ENCODE data around the gene KCTD7.

DNA sequence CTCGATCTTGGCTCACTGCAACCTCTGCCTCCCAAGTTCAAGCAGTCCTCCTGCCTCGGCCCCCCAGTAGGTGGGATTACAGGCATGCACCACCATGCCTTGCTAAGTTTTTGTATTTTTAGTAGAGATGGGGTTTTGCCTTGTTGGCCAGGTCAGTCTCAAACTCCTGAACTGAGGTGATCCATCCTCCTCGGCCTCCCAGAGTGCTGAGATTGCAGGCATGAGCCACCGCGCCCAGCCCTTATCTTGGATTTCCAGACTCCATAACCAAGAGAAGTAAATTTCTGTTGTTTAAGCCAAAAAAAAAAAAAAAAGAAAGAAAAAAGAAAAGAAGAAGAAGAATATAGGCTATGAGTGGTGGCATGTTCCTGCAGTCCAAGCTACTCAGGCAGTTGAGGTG is 58.5 kb downstream of the KCTD7 start:
- TF ChIP-seq, protein P1, sequence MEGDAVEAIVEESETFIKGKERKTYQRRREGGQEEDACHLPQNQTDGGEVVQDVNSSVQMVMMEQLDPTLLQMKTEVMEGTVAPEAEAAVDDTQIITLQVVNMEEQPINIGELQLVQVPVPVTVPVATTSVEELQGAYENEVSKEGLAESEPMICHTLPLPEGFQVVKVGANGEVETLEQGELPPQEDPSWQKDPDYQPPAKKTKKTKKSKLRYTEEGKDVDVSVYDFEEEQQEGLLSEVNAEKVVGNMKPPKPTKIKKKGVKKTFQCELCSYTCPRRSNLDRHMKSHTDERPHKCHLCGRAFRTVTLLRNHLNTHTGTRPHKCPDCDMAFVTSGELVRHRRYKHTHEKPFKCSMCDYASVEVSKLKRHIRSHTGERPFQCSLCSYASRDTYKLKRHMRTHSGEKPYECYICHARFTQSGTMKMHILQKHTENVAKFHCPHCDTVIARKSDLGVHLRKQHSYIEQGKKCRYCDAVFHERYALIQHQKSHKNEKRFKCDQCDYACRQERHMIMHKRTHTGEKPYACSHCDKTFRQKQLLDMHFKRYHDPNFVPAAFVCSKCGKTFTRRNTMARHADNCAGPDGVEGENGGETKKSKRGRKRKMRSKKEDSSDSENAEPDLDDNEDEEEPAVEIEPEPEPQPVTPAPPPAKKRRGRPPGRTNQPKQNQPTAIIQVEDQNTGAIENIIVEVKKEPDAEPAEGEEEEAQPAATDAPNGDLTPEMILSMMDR (IDR thresholded peaks at IDR 0.05): no peak
- TF ChIP-seq, protein P2, sequence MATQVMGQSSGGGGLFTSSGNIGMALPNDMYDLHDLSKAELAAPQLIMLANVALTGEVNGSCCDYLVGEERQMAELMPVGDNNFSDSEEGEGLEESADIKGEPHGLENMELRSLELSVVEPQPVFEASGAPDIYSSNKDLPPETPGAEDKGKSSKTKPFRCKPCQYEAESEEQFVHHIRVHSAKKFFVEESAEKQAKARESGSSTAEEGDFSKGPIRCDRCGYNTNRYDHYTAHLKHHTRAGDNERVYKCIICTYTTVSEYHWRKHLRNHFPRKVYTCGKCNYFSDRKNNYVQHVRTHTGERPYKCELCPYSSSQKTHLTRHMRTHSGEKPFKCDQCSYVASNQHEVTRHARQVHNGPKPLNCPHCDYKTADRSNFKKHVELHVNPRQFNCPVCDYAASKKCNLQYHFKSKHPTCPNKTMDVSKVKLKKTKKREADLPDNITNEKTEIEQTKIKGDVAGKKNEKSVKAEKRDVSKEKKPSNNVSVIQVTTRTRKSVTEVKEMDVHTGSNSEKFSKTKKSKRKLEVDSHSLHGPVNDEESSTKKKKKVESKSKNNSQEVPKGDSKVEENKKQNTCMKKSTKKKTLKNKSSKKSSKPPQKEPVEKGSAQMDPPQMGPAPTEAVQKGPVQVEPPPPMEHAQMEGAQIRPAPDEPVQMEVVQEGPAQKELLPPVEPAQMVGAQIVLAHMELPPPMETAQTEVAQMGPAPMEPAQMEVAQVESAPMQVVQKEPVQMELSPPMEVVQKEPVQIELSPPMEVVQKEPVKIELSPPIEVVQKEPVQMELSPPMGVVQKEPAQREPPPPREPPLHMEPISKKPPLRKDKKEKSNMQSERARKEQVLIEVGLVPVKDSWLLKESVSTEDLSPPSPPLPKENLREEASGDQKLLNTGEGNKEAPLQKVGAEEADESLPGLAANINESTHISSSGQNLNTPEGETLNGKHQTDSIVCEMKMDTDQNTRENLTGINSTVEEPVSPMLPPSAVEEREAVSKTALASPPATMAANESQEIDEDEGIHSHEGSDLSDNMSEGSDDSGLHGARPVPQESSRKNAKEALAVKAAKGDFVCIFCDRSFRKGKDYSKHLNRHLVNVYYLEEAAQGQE (IDR thresholded peaks at IDR 0.05; ENCODE audit: insufficient read depth in 1 of 2, low read depth in 2 of 2, low read length in 1 of 2): no peak
- TF ChIP-seq POLR2AphosphoS5 (IDR thresholded peaks at IDR 0.05; ENCODE audit: low read depth, low read length) (no peak), SIN3A (IDR thresholded peaks at IDR 0.05; ENCODE audit: borderline replicate concordance, insufficient read depth, low read depth, low read length) (no peak), TCF7L2 (IDR thresholded peaks at IDR 0.05; ENCODE audit: low read depth, low read length) (no peak)

All from Panc1 (cell line).